Endothelial cell of umbilical vein (primary cell): ENCODE measurements around the gene PLCB4. TPM values are rescaled to one million over a fixed set of nuclear protein-coding genes. Genes with fewer than 3 reads are reported as not detected.

ENCODE experiments used
- BruUV-seq: library from RNA; stranded (reverse); fragments of 400-500 nt; replicated peaks from 2 replicates; lab custom pipeline; 2021; lab: Mats Ljungman, UMichigan
- CTCF ChIA-PET: fragments of 300-600, 350-600 bp; sonication (Branson Sonifier 250); formaldehyde crosslinking; loops from one replicate; lab custom pipeline; 2021; ENCODE audit warnings: antibody characterized with exemption, inconsistent platforms; lab: Charles Lee
- POLR2A ChIA-PET: fragments of 300-600, 350-600 bp; sonication (Branson Sonifier 250); formaldehyde crosslinking; loops from one replicate; lab custom pipeline; 2021; ENCODE audit warnings: antibody characterized with exemption, inconsistent platforms; lab: Charles Lee
- DNase-seq: peaks from one replicate; pipeline ENCODE4 v3.0.0-alpha.2; 2011; ENCODE audit warnings: low read depth, low spot score
- FAIRE-seq: peaks from 2 replicates; lab custom pipeline; 2011; peaks lifted over from hg19 to GRCh38; lab: Jason Lieb, UNC
- H2AFZ ChIP-seq: 2 replicates; pipeline ENCODE4 v1.6.0; 2012; ENCODE audit warnings: low read depth, low read length, control low read depth, inconsistent platforms
- H3K27ac ChIP-seq: 2 replicates; pipeline ENCODE4 v1.5.1; 2011; ENCODE audit warnings: low read depth, mild to moderate bottlenecking, control low read depth, low read length, moderate library complexity; ENCODE audit not compliant: insufficient read depth
- H3K27me3 ChIP-seq, 2 experiments: 2 replicates each; pipeline versions ENCODE4 v1.6.0 to v1.6.1; 2011; ENCODE audit warnings: low read length in 2 of 2, mixed read lengths in 1 of 2; ENCODE audit not compliant: control insufficient read depth in 2 of 2, insufficient read depth in 2 of 2
- H3K36me3 ChIP-seq, 2 experiments: 2 replicates in 1 of 2; 3 replicates in 1 of 2; pipeline ENCODE4 v1.5.1; 2011; ENCODE audit warnings: low read length in 2 of 2, mild to moderate bottlenecking in 1 of 2, moderate library complexity in 1 of 2; ENCODE audit not compliant: control insufficient read depth in 2 of 2, insufficient read depth in 2 of 2; ENCODE audit errors: extremely low read depth in 1 of 2
- H3K4me1 ChIP-seq: 3 replicates; pipeline ENCODE4 v1.5.1; 2011; ENCODE audit warnings: mild to moderate bottlenecking, low read length; ENCODE audit not compliant: control insufficient read depth, insufficient read depth; ENCODE audit errors: extremely low read depth
- H3K4me2 ChIP-seq: 2 replicates; pipeline ENCODE4 v1.6.1; 2011; ENCODE audit warnings: low read length, control low read depth, mixed read lengths; ENCODE audit not compliant: insufficient read depth
- H3K4me3 ChIP-seq, 3 experiments: fragments of 200-600 bp in 1 of 3; sonication (generic), shearing (Covaris generic) in 1 of 3; replicated peaks in 1 of 3; 2 replicates each; pipeline ENCODE4 v1.5.1; 2011 to 2016; ENCODE audit warnings: control low read depth in 3 of 3, low read length in 3 of 3, mild to moderate bottlenecking in 2 of 3, inconsistent platforms in 1 of 3, low read depth in 1 of 3, moderate library complexity in 1 of 3; ENCODE audit not compliant: insufficient read depth in 1 of 3
- H3K79me2 ChIP-seq: 2 replicates; pipeline ENCODE4 v1.6.0; 2012; ENCODE audit warnings: low read length, inconsistent platforms; ENCODE audit not compliant: control insufficient read depth, insufficient read depth
- H3K9ac ChIP-seq: replicated peaks from 2 replicates; pipeline ENCODE3; 2011; ENCODE audit warnings: low read length, control low read depth; ENCODE audit not compliant: insufficient read depth; ENCODE audit errors: extremely low read depth
- H3K9me1 ChIP-seq: replicated peaks from 3 replicates; pipeline ENCODE4 v1.6.0; 2011; ENCODE audit warnings: mild to moderate bottlenecking, low read length; ENCODE audit not compliant: control insufficient read depth, insufficient read depth; ENCODE audit errors: extremely low read depth
- H3K9me3 ChIP-seq: replicated peaks from 2 replicates; pipeline ENCODE4 v1.5.1; 2012; ENCODE audit warnings: low read length, inconsistent platforms; ENCODE audit not compliant: control insufficient read depth, insufficient read depth
- H4K20me1 ChIP-seq: replicated peaks from 2 replicates; pipeline ENCODE3; 2011; ENCODE audit warnings: mild to moderate bottlenecking, low read length; ENCODE audit not compliant: control insufficient read depth, insufficient read depth; ENCODE audit errors: extremely low read depth
- EZH2 ChIP-seq: IDR thresholded peaks from 2 replicates; pipeline ENCODE4 v1.6.1; 2012; ENCODE audit warnings: borderline replicate concordance, low read depth, mild to moderate bottlenecking, moderate library complexity, low read length, inconsistent platforms; ENCODE audit not compliant: severe bottlenecking
- FOS ChIP-seq: IDR thresholded peaks from 2 replicates; pipeline ENCODE4 v1.6.1; 2011; ENCODE audit warnings: mild to moderate bottlenecking, low read length, moderate library complexity, borderline replicate concordance; ENCODE audit not compliant: insufficient read depth
- GATA2 ChIP-seq: IDR thresholded peaks from 2 replicates; pipeline ENCODE4 v1.7.0; 2011; ENCODE audit warnings: low read depth, mild to moderate bottlenecking, moderate library complexity, mixed read lengths, low read length; ENCODE audit not compliant: insufficient read length, insufficient read depth
- JUN ChIP-seq: IDR thresholded peaks from 2 replicates; pipeline ENCODE4 v1.6.1; 2011; ENCODE audit warnings: borderline replicate concordance, low read depth; ENCODE audit not compliant: insufficient read length, insufficient read depth
- MYC ChIP-seq: IDR thresholded peaks from one replicate; pipeline ENCODE4 v1.6.1; 2011; ENCODE audit warnings: mild to moderate bottlenecking, low read depth, low read length
- POLR2A ChIP-seq: IDR thresholded peaks from 2 replicates; pipeline ENCODE4 v1.6.1; 2012; ENCODE audit warnings: low read depth, mild to moderate bottlenecking, control low read depth, low read length
- POLR2AphosphoS5 ChIP-seq: IDR thresholded peaks from 2 replicates; pipeline ENCODE4 v1.6.1; 2012; ENCODE audit warnings: low read depth, mild to moderate bottlenecking, control low read depth, low read length, moderate library complexity; ENCODE audit not compliant: insufficient read depth
- dilution Hi-C: fragments of 300-500 bp; cut with MboI; formaldehyde crosslinking; loops from one replicate; pipeline ENCODE4 v1.15.0; 2019; ENCODE audit warnings: low sequenced_read_pairs; ENCODE audit not compliant: extremely low pct_ligation_motif_present
- intact Hi-C: fragments of 100-400 bp; cut with micrococcal nuclease; formaldehyde crosslinking; loops from one replicate; pipeline ENCODE4 v1.10.0; 2022
- polyA plus RNA-seq, 4 experiments: library from polyadenylated mRNA; depleted of rRNA in 3 of 4; stranded (reverse) in 3 of 4; unstranded in 1 of 4; fragments of >200 nt; gene quantifications; 2 replicates each; pipeline versions ENCODE4 v1.2.1 to v1.2.3, GENCODE V29; 2011 to 2012; ENCODE audit warnings: missing spikeins in 1 of 4
- total RNA-seq: library from RNA; stranded (reverse); gene quantifications from 2 replicates; pipeline ENCODE4 v1.2.3, GENCODE V29; 2021
- TF ChIP-seq, protein P1 (sequence below), 2 donors: IDR thresholded peaks; 1 replicate in 1 of 2; 2 replicates in 1 of 2; pipeline ENCODE4 v1.5.1; 2011; ENCODE audit warnings: low read length in 2 of 2, mild to moderate bottlenecking in 2 of 2, moderate library complexity in 2 of 2, control low read depth in 1 of 2, inconsistent platforms in 1 of 2, low read depth in 1 of 2; ENCODE audit not compliant: insufficient read depth in 1 of 2; ENCODE audit errors: extremely low read depth in 1 of 2
- TF ChIP-seq, protein P2 (sequence below): IDR thresholded peaks from 2 replicates; pipeline ENCODE4 v1.6.1; 2011; ENCODE audit not compliant: insufficient read depth, insufficient read length

The PLCB4 gene
- total and polyA plus RNA-seq, 2 donors (not counting 3 experiments of a cell fraction or from before 2014, with no cell fraction given), result 0.37 to 1.7 TPM

DNA sequence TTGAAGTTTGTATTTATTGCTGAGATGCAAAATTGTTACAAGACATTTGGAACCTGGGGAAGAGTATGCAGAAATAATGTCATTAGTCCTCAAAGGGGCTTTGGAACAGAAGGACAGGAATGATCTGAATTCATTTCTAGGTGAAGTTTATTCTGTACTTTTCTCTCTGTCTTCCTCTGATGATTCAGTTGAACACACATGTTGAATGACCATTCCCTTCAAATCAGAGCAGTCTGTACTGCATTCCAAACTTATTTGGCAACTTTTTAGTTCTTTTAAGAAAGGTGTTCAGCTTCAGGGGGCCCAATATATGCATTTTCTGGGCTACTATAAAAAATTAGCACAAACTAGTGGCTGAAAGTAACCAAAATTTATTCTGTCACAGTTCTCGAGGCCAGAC lies 231.6 kb downstream of the PLCB4 start:
- DNase-seq (no peak), FAIRE-seq (no peak)
- H2AFZ ChIP-seq, result no peak overlapping the region
- no TSS peak for BruUV-seq
- H4K20me1 ChIP-seq, result no peaks in the 10 kb centered on the region
- TF ChIP-seq JUN, result no peak
- TF ChIP-seq FOS, result no peak
- no peak for TF ChIP-seq EZH2
- no peak for TF ChIP-seq POLR2A
- TF ChIP-seq, protein P1, sequence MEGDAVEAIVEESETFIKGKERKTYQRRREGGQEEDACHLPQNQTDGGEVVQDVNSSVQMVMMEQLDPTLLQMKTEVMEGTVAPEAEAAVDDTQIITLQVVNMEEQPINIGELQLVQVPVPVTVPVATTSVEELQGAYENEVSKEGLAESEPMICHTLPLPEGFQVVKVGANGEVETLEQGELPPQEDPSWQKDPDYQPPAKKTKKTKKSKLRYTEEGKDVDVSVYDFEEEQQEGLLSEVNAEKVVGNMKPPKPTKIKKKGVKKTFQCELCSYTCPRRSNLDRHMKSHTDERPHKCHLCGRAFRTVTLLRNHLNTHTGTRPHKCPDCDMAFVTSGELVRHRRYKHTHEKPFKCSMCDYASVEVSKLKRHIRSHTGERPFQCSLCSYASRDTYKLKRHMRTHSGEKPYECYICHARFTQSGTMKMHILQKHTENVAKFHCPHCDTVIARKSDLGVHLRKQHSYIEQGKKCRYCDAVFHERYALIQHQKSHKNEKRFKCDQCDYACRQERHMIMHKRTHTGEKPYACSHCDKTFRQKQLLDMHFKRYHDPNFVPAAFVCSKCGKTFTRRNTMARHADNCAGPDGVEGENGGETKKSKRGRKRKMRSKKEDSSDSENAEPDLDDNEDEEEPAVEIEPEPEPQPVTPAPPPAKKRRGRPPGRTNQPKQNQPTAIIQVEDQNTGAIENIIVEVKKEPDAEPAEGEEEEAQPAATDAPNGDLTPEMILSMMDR (IDR thresholded peaks at IDR 0.05; ENCODE audit: extremely low read depth in 1 of 2, insufficient read depth in 1 of 2, low read depth in 1 of 2, low read length in 2 of 2), result no peak
- no peak for TF ChIP-seq MYC
- TF ChIP-seq POLR2AphosphoS5, result no peak
- TF ChIP-seq, protein P2, sequence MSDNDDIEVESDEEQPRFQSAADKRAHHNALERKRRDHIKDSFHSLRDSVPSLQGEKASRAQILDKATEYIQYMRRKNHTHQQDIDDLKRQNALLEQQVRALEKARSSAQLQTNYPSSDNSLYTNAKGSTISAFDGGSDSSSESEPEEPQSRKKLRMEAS, result no peak
- TF ChIP-seq GATA2, result no peak
- H3K9me1 ChIP-seq, result no peaks in the 10 kb centered on the region
- no peak overlapping the region for H3K4me3 ChIP-seq
- H3K36me3 ChIP-seq, result no peaks in the 10 kb centered on the region
- no peak overlapping the region for H3K9ac ChIP-seq
- H3K9me3 ChIP-seq, result no peaks in the 10 kb centered on the region
- no peak overlapping the region for H3K4me2 ChIP-seq
- dilution Hi-C loops (no loop called here), intact Hi-C loops (no loop called here)
- POLR2A ChIA-PET, result no interaction called here
- H3K27me3 ChIP-seq, result no peaks in the 10 kb centered on the region
- H3K27ac ChIP-seq, result no peak overlapping the region
- CTCF ChIA-PET, result no interaction called here
- no peaks in the 10 kb centered on the region for H3K79me2 ChIP-seq
- H3K4me1 ChIP-seq, result no peaks in the 10 kb centered on the region
